ENCODE data around the gene RGS5.

RGS5 gene

GRCh38 chr1:163178628-163179027, 24.1 kb downstream of the RGS5 start:
- DNase-seq, result no peak

GRCh38 chr1:163176797-163177196, 25.9 kb downstream of the RGS5 start:
- DNase-seq, result no peak

- peak; percentile 64 to 68 for DNase-seq
These were observed 27.9 kb downstream of the RGS5 start for GRCh38 chr1:163174524-163175437.

- DNase-seq, result no peak
These were observed 29.6 kb downstream of the RGS5 start for GRCh38 chr1:163173121-163173520.

GRCh38 chr1:163172596-163172995, 30.1 kb downstream of the RGS5 start:
- DNase-seq, result no peak

- DNase-seq, result no peak
These were observed 30.9 kb downstream of the RGS5 start for GRCh38 chr1:163171826-163172225.

- no peak for DNase-seq
These were observed 31.6 kb downstream of the RGS5 start for GRCh38 chr1:163170975-163171676.

GRCh38 chr1:163170331-163170730, 32.4 kb downstream of the RGS5 start:
- DNase-seq, result no peak

- no peak for DNase-seq
These were observed 33.2 kb downstream of the RGS5 start for GRCh38 chr1:163169553-163169952.

GRCh38 chr1:163168053-163168452, 34.7 kb downstream of the RGS5 start:
- no peak for DNase-seq

- no peak for DNase-seq
These were observed 35.7 kb downstream of the RGS5 start for GRCh38 chr1:163166886-163167555.

GRCh38 chr1:163165119-163165518, 37.6 kb downstream of the RGS5 start:
- DNase-seq, result no peak

- no peak for DNase-seq
These were observed 38.7 kb downstream of the RGS5 start for GRCh38 chr1:163163881-163164582.

- DNase-seq, result no peak
These were observed 39.6 kb downstream of the RGS5 start for GRCh38 chr1:163163163-163163562.

GRCh38 chr1:163162381-163162914, 40.3 kb downstream of the RGS5 start:
- no peak for DNase-seq

- DNase-seq, result no peak
These were observed 40.9 kb downstream of the RGS5 start for GRCh38 chr1:163161841-163162240.

GRCh38 chr1:163161337-163161736, 41.4 kb downstream of the RGS5 start:
- DNase-seq, result no peak

GRCh38 chr1:163155606-163156005, 47.1 kb downstream of the RGS5 start:
- no peak for DNase-seq

- no peak for DNase-seq
These were observed 53.8 kb downstream of the RGS5 start for GRCh38 chr1:163148911-163149310.

GRCh38 chr1:163147019-163147418, 55.7 kb downstream of the RGS5 start:
- no peak for DNase-seq

GRCh38 chr1:163145435-163145834, 57.3 kb downstream of the RGS5 start:
- DNase-seq, result no peak

GRCh38 chr1:163144418-163144817, 58.3 kb downstream of the RGS5 start:
- no peak for DNase-seq

- DNase-seq, result no peak
These were observed 60.6 kb downstream of the RGS5 start for GRCh38 chr1:163142152-163142551.

Measured in activated CD4-positive, alpha-beta T cell treated with anti-CD3 and anti-CD28 coated beads, Interleukin-2, amount 50 U/mL, for 48 hours (primary cell).